Osteocyte (in vitro differentiated cells): ENCODE results near the gene MPPED1. TPM values are rescaled to one million over a fixed set of nuclear protein-coding genes. Genes with fewer than 3 reads are reported as not detected.

ENCODE experiments used
- DNase-seq: peaks from one replicate; pipeline ENCODE4 v3.0.0; 2021; ENCODE audit warnings: mixed read lengths; ENCODE audit not compliant: unreplicated experiment; ENCODE audit errors: extremely low spot score
- H3K27ac Mint-ChIP-seq: one replicate; pipeline ENCODE4 v1.8.0; 2021; ENCODE audit warnings: mild to moderate bottlenecking, mixed read lengths; ENCODE audit not compliant: unreplicated experiment
- H3K27me3 Mint-ChIP-seq: one replicate; pipeline ENCODE4 v1.8.0; 2021; ENCODE audit warnings: mixed read lengths; ENCODE audit not compliant: unreplicated experiment
- H3K36me3 Mint-ChIP-seq: one replicate; pipeline ENCODE4 v1.8.0; 2021; ENCODE audit warnings: mixed read lengths; ENCODE audit not compliant: unreplicated experiment
- H3K4me1 Mint-ChIP-seq: one replicate; pipeline ENCODE4 v1.8.0; 2021; ENCODE audit warnings: mixed read lengths; ENCODE audit not compliant: unreplicated experiment
- H3K4me3 Mint-ChIP-seq: one replicate; pipeline ENCODE4 v1.8.0; 2021; ENCODE audit warnings: mild to moderate bottlenecking, moderate library complexity, mixed read lengths; ENCODE audit not compliant: unreplicated experiment
- H3K9me3 Mint-ChIP-seq: one replicate; pipeline ENCODE4 v1.8.0; 2021; ENCODE audit warnings: mixed read lengths; ENCODE audit not compliant: unreplicated experiment
- total RNA-seq: library from RNA; stranded (reverse); gene quantifications from 2 replicates; pipeline ENCODE4 v1.2.1, GENCODE V29; 2021
- TF ChIP-seq, protein P1 (sequence below): fragments of 200-600 bp; sonication (generic); IDR thresholded peaks from 2 replicates; pipeline ENCODE4 v1.5.0; 2021; ENCODE audit warnings: antibody characterized with exemption, mild to moderate bottlenecking, moderate library complexity

Gene MPPED1
- total RNA-seq, 1 donor from 2014 or later = not detected

DNA sequence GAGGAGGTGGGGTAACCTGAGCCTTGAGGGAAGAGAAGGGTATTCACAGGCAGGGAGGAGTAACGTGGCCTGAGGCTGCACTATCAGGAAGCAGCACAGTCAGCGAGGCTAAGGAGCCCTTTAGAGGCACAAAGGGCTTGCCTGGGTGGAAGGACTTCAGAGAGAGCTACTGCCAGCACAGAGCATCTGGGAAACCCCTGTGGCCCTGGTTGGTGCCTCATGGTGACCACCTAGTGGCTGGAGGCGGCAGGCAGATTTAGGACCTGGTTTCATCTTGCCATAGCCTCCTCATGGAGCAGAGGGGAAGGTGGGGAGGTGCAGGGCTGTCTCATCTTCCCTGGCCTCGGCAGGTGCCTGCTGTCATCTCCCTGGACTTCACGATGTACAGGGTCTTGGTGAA lies 64.5 kb downstream of the MPPED1 start:
- no peak overlapping the region for H3K27ac Mint-ChIP-seq
- H3K36me3 Mint-ChIP-seq = no peaks in the 10 kb centered on the region
- no peaks in the 10 kb centered on the region for H3K27me3 Mint-ChIP-seq
- TF ChIP-seq, protein P1, sequence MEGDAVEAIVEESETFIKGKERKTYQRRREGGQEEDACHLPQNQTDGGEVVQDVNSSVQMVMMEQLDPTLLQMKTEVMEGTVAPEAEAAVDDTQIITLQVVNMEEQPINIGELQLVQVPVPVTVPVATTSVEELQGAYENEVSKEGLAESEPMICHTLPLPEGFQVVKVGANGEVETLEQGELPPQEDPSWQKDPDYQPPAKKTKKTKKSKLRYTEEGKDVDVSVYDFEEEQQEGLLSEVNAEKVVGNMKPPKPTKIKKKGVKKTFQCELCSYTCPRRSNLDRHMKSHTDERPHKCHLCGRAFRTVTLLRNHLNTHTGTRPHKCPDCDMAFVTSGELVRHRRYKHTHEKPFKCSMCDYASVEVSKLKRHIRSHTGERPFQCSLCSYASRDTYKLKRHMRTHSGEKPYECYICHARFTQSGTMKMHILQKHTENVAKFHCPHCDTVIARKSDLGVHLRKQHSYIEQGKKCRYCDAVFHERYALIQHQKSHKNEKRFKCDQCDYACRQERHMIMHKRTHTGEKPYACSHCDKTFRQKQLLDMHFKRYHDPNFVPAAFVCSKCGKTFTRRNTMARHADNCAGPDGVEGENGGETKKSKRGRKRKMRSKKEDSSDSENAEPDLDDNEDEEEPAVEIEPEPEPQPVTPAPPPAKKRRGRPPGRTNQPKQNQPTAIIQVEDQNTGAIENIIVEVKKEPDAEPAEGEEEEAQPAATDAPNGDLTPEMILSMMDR = no peak
- no peak for DNase-seq
- H3K4me1 Mint-ChIP-seq = no peaks in the 10 kb centered on the region
- no peaks in the 10 kb centered on the region for H3K9me3 Mint-ChIP-seq
- no peak overlapping the region for H3K4me3 Mint-ChIP-seq

DNA sequence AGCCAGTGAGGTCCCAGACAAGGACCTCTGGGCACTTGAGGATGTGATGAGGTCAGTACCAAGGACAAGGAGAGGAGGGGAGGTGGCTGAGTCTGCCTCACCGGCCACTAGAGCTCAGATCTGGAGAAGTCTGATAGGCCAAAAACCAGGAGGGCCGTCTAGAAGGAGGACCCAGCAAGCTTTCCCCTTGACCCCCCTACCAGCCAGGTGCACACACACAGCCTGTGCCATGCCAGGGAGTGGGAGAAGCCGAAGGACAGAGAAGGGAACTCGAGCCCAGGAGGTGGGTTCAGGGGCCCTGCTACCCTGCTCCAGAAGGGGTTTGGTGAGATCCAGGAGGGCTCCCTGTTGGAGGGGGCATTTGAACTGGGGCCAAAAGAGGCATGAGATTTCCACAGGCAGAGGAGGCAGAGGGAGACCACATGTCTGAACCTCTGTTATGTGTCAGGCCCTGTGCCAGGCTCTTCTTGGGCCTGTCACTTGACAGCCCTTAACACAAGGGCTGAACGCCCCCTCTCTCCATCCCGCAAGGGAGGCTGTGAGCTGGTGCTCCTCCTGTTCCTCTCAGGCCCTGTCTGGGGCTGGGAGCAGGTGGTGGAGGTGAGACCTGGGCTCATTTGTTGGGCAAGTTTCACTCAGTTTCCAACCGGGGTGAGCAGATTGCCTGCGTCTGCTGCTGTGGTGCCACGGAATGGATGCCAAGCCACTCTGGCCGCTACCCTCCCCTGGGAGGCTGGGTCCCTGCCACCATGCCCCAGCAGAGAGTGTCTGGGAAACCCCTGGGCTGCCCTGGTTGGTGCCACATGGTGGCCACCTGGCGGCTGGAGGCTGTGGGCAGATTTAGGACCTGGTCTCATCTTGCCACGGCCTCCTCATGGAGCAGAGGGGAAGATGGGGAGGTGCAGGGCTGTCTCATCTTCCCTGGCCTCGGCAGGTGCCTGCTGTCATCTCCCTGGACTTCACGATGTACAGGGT lies 65.2 kb downstream of the MPPED1 start:
- Mint-ChIP-seq H3K4me3 (no peak overlapping the region), H3K27ac (no peak overlapping the region), H3K36me3 (no peaks in the 10 kb centered on the region), H3K4me1 (no peaks in the 10 kb centered on the region), H3K27me3 (no peaks in the 10 kb centered on the region), H3K9me3 (no peaks in the 10 kb centered on the region)
- DNase-seq = no peak
- TF ChIP-seq, protein P1 = no peak

DNA sequence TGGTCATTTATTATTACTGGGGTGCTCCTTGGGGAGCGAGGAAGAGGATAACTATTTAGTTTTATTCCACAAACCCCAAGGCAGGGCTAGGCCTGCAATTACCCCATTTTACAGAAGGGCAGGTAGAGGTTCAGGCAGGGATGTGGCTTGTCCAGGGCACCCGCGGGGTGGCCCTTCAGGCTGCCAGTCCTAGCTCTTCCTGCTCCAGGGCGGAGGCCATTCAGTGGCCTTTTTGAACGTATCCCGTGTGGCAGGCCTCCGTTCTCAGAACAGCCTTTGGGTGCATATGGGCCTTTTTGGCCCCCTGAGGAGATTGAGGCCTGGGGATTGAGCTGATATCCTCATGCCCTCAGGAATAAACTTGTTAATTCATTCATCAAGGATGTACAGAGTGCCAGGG lies 66.2 kb downstream of the MPPED1 start:
- Mint-ChIP-seq H3K9me3 (no peaks in the 10 kb centered on the region), H3K27me3 (no peaks in the 10 kb centered on the region), H3K4me1 (no peaks in the 10 kb centered on the region), H3K27ac (no peak overlapping the region), H3K4me3 (no peak overlapping the region), H3K36me3 (no peaks in the 10 kb centered on the region)
- DNase-seq = no peak
- TF ChIP-seq, protein P1 = no peak

DNA sequence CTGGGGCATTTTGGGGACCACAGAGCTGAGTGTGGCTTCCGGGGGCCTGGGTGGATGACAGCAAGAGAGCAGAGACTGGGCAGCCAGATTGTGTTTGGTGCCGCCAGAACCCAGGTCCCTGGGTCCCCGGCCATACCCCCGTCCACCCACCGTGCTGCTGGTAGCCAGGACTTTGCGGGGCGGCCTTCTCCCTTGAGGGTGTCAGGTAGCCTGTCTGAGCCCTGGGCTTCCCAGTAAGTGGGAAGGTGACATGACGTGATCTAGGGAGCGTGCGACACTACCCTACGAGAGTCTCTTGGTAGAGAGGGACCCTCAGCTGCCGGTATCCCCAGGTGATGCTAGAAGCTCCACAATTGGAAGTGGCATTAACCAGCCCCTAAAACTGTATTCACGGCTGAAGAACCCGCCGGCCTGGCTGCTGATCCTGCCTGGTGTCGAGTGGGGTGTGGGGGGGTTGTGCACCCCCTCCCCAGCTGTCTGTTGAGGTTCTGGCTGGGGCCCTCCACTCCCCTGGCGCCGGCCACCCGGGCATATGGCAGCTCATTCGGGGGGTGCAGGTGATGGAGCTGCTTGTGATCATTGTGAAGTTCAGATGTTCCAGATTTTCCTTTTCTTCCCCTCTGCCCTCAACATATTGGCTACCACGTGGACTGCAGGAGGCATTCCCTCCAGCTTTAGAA lies 66.9 kb downstream of the MPPED1 start:
- no peaks in the 10 kb centered on the region for H3K27me3 Mint-ChIP-seq
- H3K36me3 Mint-ChIP-seq = no peaks in the 10 kb centered on the region
- TF ChIP-seq, protein P1 = no peak
- H3K9me3 Mint-ChIP-seq = no peaks in the 10 kb centered on the region
- no peaks in the 10 kb centered on the region for H3K4me1 Mint-ChIP-seq
- H3K4me3 Mint-ChIP-seq = no peak overlapping the region
- H3K27ac Mint-ChIP-seq = no peak overlapping the region
- DNase-seq = no peak
